Osteocyte (in vitro differentiated cells): ENCODE measurements around the gene MKKS. TPM values are rescaled to one million over a fixed set of nuclear protein-coding genes. Genes with fewer than 3 reads are reported as not detected.

Source experiments
- DNase-seq: peaks from one replicate; pipeline ENCODE4 v3.0.0; 2021; ENCODE audit warnings: mixed read lengths; ENCODE audit not compliant: unreplicated experiment; ENCODE audit errors: extremely low spot score
- H3K27ac Mint-ChIP-seq: one replicate; pipeline ENCODE4 v1.8.0; 2021; ENCODE audit warnings: mild to moderate bottlenecking, mixed read lengths; ENCODE audit not compliant: unreplicated experiment
- H3K27me3 Mint-ChIP-seq: one replicate; pipeline ENCODE4 v1.8.0; 2021; ENCODE audit warnings: mixed read lengths; ENCODE audit not compliant: unreplicated experiment
- H3K36me3 Mint-ChIP-seq: one replicate; pipeline ENCODE4 v1.8.0; 2021; ENCODE audit warnings: mixed read lengths; ENCODE audit not compliant: unreplicated experiment
- H3K4me1 Mint-ChIP-seq: one replicate; pipeline ENCODE4 v1.8.0; 2021; ENCODE audit warnings: mixed read lengths; ENCODE audit not compliant: unreplicated experiment
- H3K4me3 Mint-ChIP-seq: one replicate; pipeline ENCODE4 v1.8.0; 2021; ENCODE audit warnings: mild to moderate bottlenecking, moderate library complexity, mixed read lengths; ENCODE audit not compliant: unreplicated experiment
- H3K9me3 Mint-ChIP-seq: one replicate; pipeline ENCODE4 v1.8.0; 2021; ENCODE audit warnings: mixed read lengths; ENCODE audit not compliant: unreplicated experiment
- long read RNA-seq: library from polyadenylated mRNA; unstranded; transcript quantifications from one replicate; pipeline ENCODE4 v2.0.0, GENCODE V29; 2021
- total RNA-seq: library from RNA; stranded (reverse); gene quantifications from 2 replicates; pipeline ENCODE4 v1.2.1, GENCODE V29; 2021
- TF ChIP-seq, protein P1 (sequence below): fragments of 200-600 bp; sonication (generic); IDR thresholded peaks from 2 replicates; pipeline ENCODE4 v1.5.0; 2021; ENCODE audit warnings: antibody characterized with exemption, mild to moderate bottlenecking, moderate library complexity

Gene MKKS
- total RNA-seq: 13.0 and 14.7 TPM in 2 replicates
- long read RNA-seq, full-length matches to known transcripts: 208 of 237 reads
- long read RNA-seq, partial matches to known transcripts: 15 of 237 reads
- long read RNA-seq, other reads (novel, unspliced or antisense): 14 of 237 reads

DNA sequence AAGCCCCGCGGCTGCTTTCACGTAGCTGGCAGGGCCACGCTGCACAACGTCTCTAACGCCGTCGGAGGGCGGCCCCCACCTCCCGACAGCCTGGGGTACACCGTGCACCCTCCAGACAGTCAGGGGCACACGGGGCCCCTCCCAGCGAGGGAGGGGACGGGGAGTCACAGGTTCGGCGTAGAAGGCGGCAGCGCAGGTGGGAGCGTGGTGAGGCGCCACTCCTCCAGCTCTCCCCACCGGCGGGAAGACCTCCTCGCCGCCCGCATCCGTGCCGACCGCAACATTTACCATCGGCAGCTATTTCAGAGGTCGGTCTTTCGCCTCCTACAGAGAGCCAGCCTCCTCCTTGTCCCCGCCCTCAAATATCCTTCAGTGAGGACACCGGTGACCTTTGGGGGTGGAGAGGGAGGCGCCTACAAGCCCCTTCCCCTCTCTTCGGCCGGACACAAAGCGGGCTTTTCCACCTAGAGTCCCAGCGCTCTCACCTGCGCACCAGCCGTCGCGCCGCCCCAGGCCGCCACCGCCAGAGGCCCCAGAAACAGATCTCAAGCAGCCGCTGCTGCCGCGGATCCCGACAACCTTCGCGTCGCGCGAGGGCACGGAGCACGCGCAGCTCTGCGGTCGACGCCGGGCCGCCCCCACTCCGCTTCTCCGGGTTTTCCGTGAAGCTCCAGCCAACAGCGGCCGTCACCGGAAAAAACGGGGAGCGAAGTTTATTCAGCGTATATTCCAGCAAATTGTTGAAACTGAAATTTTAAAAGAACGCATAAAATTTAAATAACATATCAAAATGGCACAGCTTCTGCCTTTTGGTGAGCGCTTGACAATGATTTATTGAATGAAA lies at the start of gene MKKS:
TSS of gene MKKS (minus strand) at position 600 of the 844 bp plus-strand sequence. CDS start 20,708 bp downstream, outside the sequence.
- H3K27ac Mint-ChIP-seq: peak within 1 kb of the TSS; percentile 97
- DNase-seq: peak; percentile 95
- H3K4me3 Mint-ChIP-seq: peak within 1 kb of the TSS; percentile 92
- H3K4me1 Mint-ChIP-seq: peaks cover 32% of the 10 kb centered on the region
- H3K36me3 Mint-ChIP-seq: no peaks in the 10 kb centered on the region
- TF ChIP-seq, protein P1, sequence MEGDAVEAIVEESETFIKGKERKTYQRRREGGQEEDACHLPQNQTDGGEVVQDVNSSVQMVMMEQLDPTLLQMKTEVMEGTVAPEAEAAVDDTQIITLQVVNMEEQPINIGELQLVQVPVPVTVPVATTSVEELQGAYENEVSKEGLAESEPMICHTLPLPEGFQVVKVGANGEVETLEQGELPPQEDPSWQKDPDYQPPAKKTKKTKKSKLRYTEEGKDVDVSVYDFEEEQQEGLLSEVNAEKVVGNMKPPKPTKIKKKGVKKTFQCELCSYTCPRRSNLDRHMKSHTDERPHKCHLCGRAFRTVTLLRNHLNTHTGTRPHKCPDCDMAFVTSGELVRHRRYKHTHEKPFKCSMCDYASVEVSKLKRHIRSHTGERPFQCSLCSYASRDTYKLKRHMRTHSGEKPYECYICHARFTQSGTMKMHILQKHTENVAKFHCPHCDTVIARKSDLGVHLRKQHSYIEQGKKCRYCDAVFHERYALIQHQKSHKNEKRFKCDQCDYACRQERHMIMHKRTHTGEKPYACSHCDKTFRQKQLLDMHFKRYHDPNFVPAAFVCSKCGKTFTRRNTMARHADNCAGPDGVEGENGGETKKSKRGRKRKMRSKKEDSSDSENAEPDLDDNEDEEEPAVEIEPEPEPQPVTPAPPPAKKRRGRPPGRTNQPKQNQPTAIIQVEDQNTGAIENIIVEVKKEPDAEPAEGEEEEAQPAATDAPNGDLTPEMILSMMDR: peak; percentile 28
- H3K9me3 Mint-ChIP-seq: no peaks in the 10 kb centered on the region
- no peaks in the 10 kb centered on the region for H3K27me3 Mint-ChIP-seq

- peaks cover 8% of the 10 kb centered on the region for H3K4me1 Mint-ChIP-seq
- no peak overlapping the region for H3K4me3 Mint-ChIP-seq
- no peaks in the 10 kb centered on the region for H3K36me3 Mint-ChIP-seq
- no peak for DNase-seq
- H3K27ac Mint-ChIP-seq: no peak overlapping the region
- TF ChIP-seq, protein P1: no peak
- H3K9me3 Mint-ChIP-seq: no peaks in the 10 kb centered on the region
- H3K27me3 Mint-ChIP-seq: no peaks in the 10 kb centered on the region
Observed at GRCh38 chr20:10483691-10484090, 49.7 kb upstream of the MKKS start.

DNA sequence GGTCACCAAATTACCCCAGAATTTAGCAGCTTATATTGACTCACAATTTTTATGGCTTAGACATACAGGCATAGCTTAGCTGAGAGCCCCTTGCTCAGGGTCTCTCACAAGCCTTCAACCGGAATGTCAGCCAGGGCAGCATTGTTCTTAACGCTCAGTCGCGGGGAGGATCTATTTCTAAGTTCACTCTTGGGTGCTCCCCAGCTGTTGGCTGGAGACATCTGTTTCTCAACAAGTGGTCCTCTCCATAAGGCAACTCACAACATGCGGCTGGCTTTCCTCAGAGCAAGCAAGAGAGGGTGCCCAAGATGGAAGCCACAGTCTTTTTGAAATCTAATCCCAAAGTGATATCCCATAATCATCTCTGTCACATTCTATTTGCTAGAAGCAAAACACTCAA lies 47.7 kb upstream of the MKKS start:
- H3K27me3 Mint-ChIP-seq: no peaks in the 10 kb centered on the region
- no peaks in the 10 kb centered on the region for H3K36me3 Mint-ChIP-seq
- H3K4me3 Mint-ChIP-seq: no peak overlapping the region
- TF ChIP-seq, protein P1: no peak
- no peak overlapping the region for H3K27ac Mint-ChIP-seq
- no peaks in the 10 kb centered on the region for H3K9me3 Mint-ChIP-seq
- no peak for DNase-seq
- no peaks in the 10 kb centered on the region for H3K4me1 Mint-ChIP-seq

GRCh38 chr20:10478930-10479329 lies 44.9 kb upstream of the MKKS start:
- no peak for DNase-seq
- Mint-ChIP-seq H3K4me1 (peaks cover 8% of the 10 kb centered on the region), H3K27me3 (no peaks in the 10 kb centered on the region), H3K9me3 (no peaks in the 10 kb centered on the region), H3K4me3 (no peak overlapping the region), H3K27ac (no peak overlapping the region), H3K36me3 (no peaks in the 10 kb centered on the region)
- TF ChIP-seq, protein P1: no peak

DNA sequence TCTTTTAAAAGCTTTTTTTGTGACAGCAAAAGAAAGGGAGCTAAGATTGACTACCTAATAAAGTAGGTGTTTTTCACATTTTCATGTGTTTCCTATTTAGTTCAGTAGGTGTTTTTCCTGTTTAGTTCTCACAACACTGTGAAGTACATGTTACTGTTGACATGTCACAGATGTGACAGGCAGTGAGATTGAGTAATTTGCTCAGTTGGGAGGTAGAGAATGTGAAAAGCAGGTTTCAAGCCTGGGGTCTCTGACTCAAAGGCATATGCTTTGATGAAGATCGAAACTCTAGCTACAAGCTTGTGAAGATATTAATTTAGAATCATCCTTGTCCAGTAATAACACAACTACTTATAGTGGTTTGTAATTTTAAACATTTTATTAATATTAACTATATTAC lies 44.2 kb upstream of the MKKS start:
- DNase-seq: no peak
- TF ChIP-seq, protein P1: no peak
- no peaks in the 10 kb centered on the region for H3K9me3 Mint-ChIP-seq
- H3K36me3 Mint-ChIP-seq: no peaks in the 10 kb centered on the region
- H3K4me1 Mint-ChIP-seq: peaks cover 12% of the 10 kb centered on the region
- no peak overlapping the region for H3K27ac Mint-ChIP-seq
- no peaks in the 10 kb centered on the region for H3K27me3 Mint-ChIP-seq
- no peak overlapping the region for H3K4me3 Mint-ChIP-seq
